Mucosa of descending colon (tissue), 3 donors: Measurements from ENCODE around the gene PLIN3. TPM values are rescaled to one million over a fixed set of nuclear protein-coding genes. Genes with fewer than 3 reads are reported as not detected.
"Not testable (repeated sequence)": the region's sequence is repeated elsewhere in the genome, so short reads cannot be mapped to it uniquely, and the experiment has no call there.

Experiments
- ATAC-seq: fragments of 200-7000 bp; cut with Tn5 transposase; one replicate; pipeline ENCODE4 v1.9.1; 2020; ENCODE audit warnings: mild to moderate bottlenecking, moderate library complexity
- DNase-seq, 3 donors: peaks; one replicate each; pipeline ENCODE4 v3.0.0-alpha.2; 2020
- H3K36me3 ChIP-seq: fragments of 200-600 bp; one replicate; pipeline ENCODE4 v1.8.0; 2021; ENCODE audit warnings: low read depth, mild to moderate bottlenecking
- H3K4me1 ChIP-seq: fragments of 200-600 bp; one replicate; pipeline ENCODE4 v1.8.0; 2021; ENCODE audit warnings: low read depth, mild to moderate bottlenecking
- H3K4me3 ChIP-seq: fragments of 200-600 bp; one replicate; pipeline ENCODE4 v1.8.0; 2021; ENCODE audit warnings: mild to moderate bottlenecking
- H3K9me3 ChIP-seq: fragments of 200-600 bp; one replicate; pipeline ENCODE4 v1.8.0; 2021; ENCODE audit warnings: mild to moderate bottlenecking
- intact Hi-C, 2 donors: fragments of 100-400 bp; cut with DNase I in 1 of 2; cut with micrococcal nuclease in 1 of 2; formaldehyde crosslinking; loops; one replicate each; pipeline versions ENCODE4 v1.11.0 to v1.11.1; 2022; cut with DNase I, micrococcal nuclease
- total RNA-seq, 3 donors: library from RNA; stranded (reverse); fragmentation: NEBNext Ultra II Directional in 2 of 3; extraction: Animal tissue kit (Norgen Biotek cat#: 25700) in 2 of 3; gene quantifications; one replicate each; pipeline versions ENCODE4 v1.2.1 to v1.2.4, GENCODE V29; 2021 to 2023
- TF ChIP-seq, protein P1 (sequence below): fragments of 200-600 bp; IDR thresholded peaks from one replicate; pipeline ENCODE4 v1.8.0; 2022; ENCODE audit warnings: antibody characterized with exemption, mild to moderate bottlenecking
- donor health status: DM: no; HTN: no; CAD: no; lungs with moderate emphysema.
- donor health status: DM: no; HTN: no; CAD: no.
- donor health status: DM: no; HTN: yes; CAD: no.

The PLIN3 gene
- total RNA-seq, 3 donors from 2014 or later = 77.3 to 125 (median 108) TPM

GRCh38 chr19:4908781-4909155 is 41.3 kb upstream of the PLIN3 start:
- Histone ChIP-seq H3K4me1 (peaks cover 17% of the 10 kb centered on the region), H3K9me3 (no peaks in the 10 kb centered on the region), H3K4me3 (no peak overlapping the region), H3K36me3 (no peaks in the 10 kb centered on the region)
- DNase-seq = peak in 2 of 3 donors; percentile 3 to 36
- intact Hi-C loops = no loop called here
- ATAC-seq = no peak
- TF ChIP-seq, protein P1, sequence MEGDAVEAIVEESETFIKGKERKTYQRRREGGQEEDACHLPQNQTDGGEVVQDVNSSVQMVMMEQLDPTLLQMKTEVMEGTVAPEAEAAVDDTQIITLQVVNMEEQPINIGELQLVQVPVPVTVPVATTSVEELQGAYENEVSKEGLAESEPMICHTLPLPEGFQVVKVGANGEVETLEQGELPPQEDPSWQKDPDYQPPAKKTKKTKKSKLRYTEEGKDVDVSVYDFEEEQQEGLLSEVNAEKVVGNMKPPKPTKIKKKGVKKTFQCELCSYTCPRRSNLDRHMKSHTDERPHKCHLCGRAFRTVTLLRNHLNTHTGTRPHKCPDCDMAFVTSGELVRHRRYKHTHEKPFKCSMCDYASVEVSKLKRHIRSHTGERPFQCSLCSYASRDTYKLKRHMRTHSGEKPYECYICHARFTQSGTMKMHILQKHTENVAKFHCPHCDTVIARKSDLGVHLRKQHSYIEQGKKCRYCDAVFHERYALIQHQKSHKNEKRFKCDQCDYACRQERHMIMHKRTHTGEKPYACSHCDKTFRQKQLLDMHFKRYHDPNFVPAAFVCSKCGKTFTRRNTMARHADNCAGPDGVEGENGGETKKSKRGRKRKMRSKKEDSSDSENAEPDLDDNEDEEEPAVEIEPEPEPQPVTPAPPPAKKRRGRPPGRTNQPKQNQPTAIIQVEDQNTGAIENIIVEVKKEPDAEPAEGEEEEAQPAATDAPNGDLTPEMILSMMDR = no peak

DNA sequence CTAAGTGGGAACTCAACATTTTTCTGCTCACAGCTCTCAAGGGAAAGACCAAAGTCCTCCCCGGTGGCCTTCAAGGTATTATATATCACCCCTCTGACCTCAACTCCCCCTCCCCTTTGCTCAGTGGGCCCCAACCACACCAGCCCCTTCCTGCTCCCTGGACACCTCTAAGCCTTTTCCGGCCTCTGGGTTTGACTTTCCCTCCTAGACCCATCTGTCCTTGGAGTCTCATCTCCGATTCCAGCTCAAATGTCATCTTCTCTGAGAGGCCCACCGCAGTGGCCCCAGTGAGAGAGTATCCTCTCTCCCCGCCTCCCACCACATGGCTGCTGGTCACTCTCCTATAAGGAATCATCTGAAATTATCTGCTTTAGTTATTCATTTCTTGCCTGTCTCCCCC is 40.9 kb upstream of the PLIN3 start:
- Histone ChIP-seq H3K4me3 (no peak overlapping the region), H3K36me3 (no peaks in the 10 kb centered on the region), H3K4me1 (peaks cover 17% of the 10 kb centered on the region), H3K9me3 (no peaks in the 10 kb centered on the region)
- no peak for DNase-seq
- TF ChIP-seq, protein P1 = no peak
- intact Hi-C loops = no loop called here
- no peak for ATAC-seq

DNA sequence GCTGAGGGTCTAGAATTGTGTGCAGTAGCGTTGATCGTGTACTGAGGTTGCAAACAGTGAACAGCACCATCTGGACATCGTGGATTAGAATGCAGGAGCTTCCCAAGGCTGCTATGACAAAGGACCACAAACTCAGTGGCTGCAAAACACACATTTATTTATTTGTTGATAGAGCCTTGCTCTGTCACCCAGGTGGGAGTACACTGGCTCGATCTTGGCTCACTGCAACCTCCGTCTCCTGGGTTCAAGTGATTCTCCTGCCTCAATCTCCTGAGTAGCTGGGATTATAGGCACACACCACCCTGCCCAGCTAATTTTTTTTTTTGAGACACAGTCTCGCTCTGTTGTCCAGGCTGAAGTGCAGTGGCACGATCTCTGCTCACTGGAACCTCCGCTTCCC is 39.5 kb upstream of the PLIN3 start:
- ATAC-seq (no peak), DNase-seq (no peak)
- no peaks in the 10 kb centered on the region for H3K9me3 ChIP-seq
- TF ChIP-seq, protein P1 = no peak
- H3K4me1 ChIP-seq = peaks cover 17% of the 10 kb centered on the region
- H3K36me3 ChIP-seq = no peaks in the 10 kb centered on the region
- intact Hi-C loops = no loop called here
- no peak overlapping the region for H3K4me3 ChIP-seq

DNA sequence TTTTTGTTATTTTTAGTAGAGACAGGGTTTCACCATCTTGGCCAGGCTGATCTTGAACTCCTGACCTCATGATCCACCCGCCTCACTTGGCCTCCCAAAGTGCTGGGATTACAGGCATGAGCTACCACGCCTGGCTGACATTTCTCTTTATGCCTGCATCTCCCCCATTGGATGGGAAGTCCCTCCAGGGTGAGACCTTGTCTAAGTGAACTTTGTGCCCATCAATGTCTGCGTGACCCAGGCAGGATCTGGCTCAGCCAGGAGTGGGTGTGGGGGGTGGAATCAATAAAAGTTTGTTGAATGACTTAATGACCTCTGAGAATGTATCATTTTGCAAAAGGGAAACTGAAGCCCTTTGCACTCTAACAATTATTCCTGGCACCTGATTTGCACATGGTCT is 37.0 kb upstream of the PLIN3 start:
- peaks cover 6% of the 10 kb centered on the region for H3K4me1 ChIP-seq
- DNase-seq (peak in 1 of 3 donors; percentile 9), ATAC-seq (peak; percentile 78)
- no peaks in the 10 kb centered on the region for H3K9me3 ChIP-seq
- intact Hi-C loops = no loop called here
- H3K4me3 ChIP-seq = no peak overlapping the region
- no peaks in the 10 kb centered on the region for H3K36me3 ChIP-seq
- TF ChIP-seq, protein P1 = no peak

- no peak for ATAC-seq
- Histone ChIP-seq H3K36me3 (no peaks in the 10 kb centered on the region), H3K4me3 (no peak within 1 kb of the TSS), H3K4me1 (peaks cover 2% of the 10 kb centered on the region), H3K9me3 (no peaks in the 10 kb centered on the region)
- intact Hi-C loops = no loop called here
- no peak for DNase-seq
- TF ChIP-seq, protein P1 = no peak
Measured at GRCh38 chr19:4902796-4903195, 35.3 kb upstream of the PLIN3 start, which contains the start of gene ARRDC5. TSS of gene ARRDC5 (minus strand) at chr19:4902896. CDS start at chr19:4902825, 71 bp downstream.

DNA sequence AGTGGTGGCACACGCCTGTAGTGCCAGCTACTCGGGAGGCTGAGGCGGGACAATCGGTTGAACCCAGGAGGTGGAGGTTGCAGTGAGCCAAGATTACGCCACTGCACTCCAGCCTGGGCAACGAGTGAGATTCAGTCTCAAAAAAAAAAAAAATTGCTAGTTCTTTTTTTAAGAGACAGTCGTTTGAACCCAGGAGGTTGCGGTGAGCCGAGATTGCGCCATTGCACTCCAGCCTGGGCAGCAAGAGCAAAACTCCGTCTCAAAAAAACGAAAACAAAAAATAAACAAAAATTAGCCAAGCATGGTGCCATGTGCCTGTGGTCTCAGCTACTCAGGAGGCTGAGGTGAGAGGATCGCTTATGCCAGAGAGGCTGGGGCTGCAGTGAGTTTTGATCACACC is 33.4 kb upstream of the PLIN3 start:
- ATAC-seq, intact Hi-C loops, H3K9me3 ChIP-seq, H3K36me3 ChIP-seq, DNase-seq, H3K4me1 ChIP-seq, H3K4me3 ChIP-seq: not testable (repeated sequence)
